Activated B cell treated with CpG ODN at 0.5 μM for 24 hours (primary cell): Measurements from ENCODE around the gene PELI3. TPM values are rescaled to one million over a fixed set of nuclear protein-coding genes. Genes with fewer than 3 reads are reported as not detected.

ENCODE experiments used
- ATAC-seq: fragments of 200-7000 bp; cut with Tn5 transposase; one replicate; pipeline ENCODE4 v1.10.0; 2021; ENCODE audit warnings: low read depth, mild to moderate bottlenecking, moderate library complexity
- CTCF ChIA-PET: fragments of 350-600 bp; sonication (Branson Sonifier 250); formaldehyde crosslinking; loops from one replicate; lab custom pipeline; 2021; ENCODE audit warnings: antibody characterized with exemption; lab: Charles Lee
- POLR2A ChIA-PET: fragments of 350-600 bp; sonication (Branson Sonifier 250); formaldehyde crosslinking; loops from one replicate; lab custom pipeline; 2021; ENCODE audit warnings: antibody characterized with exemption; lab: Charles Lee
- DNase-seq: peaks from one replicate; pipeline ENCODE4 v3.0.0; 2022
- H3K27ac Mint-ChIP-seq: one replicate; pipeline ENCODE4 v1.8.0; 2020; ENCODE audit warnings: mixed read lengths
- H3K27me3 Mint-ChIP-seq: one replicate; pipeline ENCODE4 v1.8.0; 2021; ENCODE audit warnings: mixed read lengths
- H3K36me3 Mint-ChIP-seq: one replicate; pipeline ENCODE4 v1.8.0; 2021; ENCODE audit warnings: low read depth, mixed read lengths
- H3K4me1 Mint-ChIP-seq: one replicate; pipeline ENCODE4 v1.8.0; 2021; ENCODE audit warnings: mixed read lengths
- H3K4me3 Mint-ChIP-seq: one replicate; pipeline ENCODE4 v1.8.0; 2020; ENCODE audit warnings: mild to moderate bottlenecking, mixed read lengths
- H3K9me3 Mint-ChIP-seq: one replicate; pipeline ENCODE4 v1.8.0; 2020; ENCODE audit warnings: mixed read lengths
- CTCF ChIP-seq: fragments of 200-600 bp; IDR thresholded peaks from one replicate; pipeline ENCODE4 v1.8.0; 2022; ENCODE audit warnings: antibody characterized with exemption, mild to moderate bottlenecking
- intact Hi-C: fragments of 100-400 bp; cut with micrococcal nuclease; formaldehyde crosslinking; loops from one replicate; pipeline ENCODE4 v1.15.1; 2024
- total RNA-seq: library from RNA; stranded (reverse); gene quantifications from 2 replicates; pipeline ENCODE4 v1.2.3, GENCODE V29; 2022

PELI3 gene
- total RNA-seq, 1 donor from 2014 or later, result 8.5 TPM

- DNase-seq, result no peak
- TF ChIP-seq CTCF, result no peak
Observed at GRCh38 chr11:66464916-66465315, 1.8 kb upstream of the PELI3 start.

DNA sequence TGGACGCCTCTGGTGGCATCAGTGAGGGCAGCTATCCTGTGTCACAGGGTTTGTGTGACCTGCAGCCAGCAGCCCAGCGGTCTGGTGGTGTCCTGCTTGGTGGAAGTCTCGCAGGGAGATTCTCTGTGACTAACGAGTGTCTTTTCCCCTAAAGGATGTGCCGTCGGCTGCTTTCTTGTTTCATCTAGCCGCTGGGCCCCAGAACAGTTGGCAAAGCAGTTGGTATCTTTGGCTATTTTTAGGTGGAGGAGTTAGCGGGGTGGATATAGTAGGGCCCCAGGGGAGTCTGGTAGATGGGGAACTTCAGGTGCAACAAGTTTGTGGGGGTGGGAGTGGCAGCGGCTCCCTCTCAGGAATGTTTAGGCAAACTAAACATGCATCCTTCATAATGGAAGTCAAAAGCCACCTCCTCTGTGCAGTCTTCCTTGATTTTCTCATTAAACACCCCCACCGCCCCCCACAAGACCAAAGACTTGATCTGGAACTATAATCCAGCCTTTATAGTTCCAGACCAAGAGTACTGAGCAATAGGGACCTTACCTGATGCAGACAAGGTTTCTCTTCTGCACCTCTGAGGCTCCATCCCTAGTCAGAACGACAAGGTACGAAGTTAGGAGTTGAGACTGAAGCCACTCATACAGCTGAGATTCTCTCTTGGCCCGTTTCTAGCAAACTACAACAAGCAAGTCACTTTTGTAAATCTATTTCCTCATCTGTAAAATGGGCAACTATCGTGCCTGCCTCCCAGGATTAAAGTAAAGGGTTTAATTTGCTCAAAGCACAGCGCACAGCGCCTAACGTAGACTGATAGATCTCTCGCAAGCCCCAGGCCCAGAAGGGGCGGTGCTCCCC lies 1.1 kb upstream of the PELI3 start:
- no peaks in the 10 kb centered on the region for H3K9me3 Mint-ChIP-seq
- H3K27me3 Mint-ChIP-seq, result no peaks in the 10 kb centered on the region
- peak overlapping the region; percentile 88 for H3K4me3 Mint-ChIP-seq
- H3K4me1 Mint-ChIP-seq, result peaks cover 43% of the 10 kb centered on the region
- TF ChIP-seq CTCF, result no peak
- ATAC-seq (no peak), DNase-seq (no peak)
- H3K36me3 Mint-ChIP-seq, result no peaks in the 10 kb centered on the region
- POLR2A ChIA-PET, result interaction anchor here (1.2 to 4.1 kb wide), 7 partner anchors 8 to 377 kb away, joined by 3 to 63 read pairs (median 13); partner anchors contain the start of genes BBS1, DPP3, MRPL11 and RBM4B
- intact Hi-C loops, result loop anchor here (1.0 to 5.0 kb wide), 8 partner anchors 8 to 176 kb away; partner anchors contain the start of genes BBS1, DPP3, NPAS4 and SLC29A2
- peak overlapping the region; percentile 84 for H3K27ac Mint-ChIP-seq
- CTCF ChIA-PET, result interaction anchor here (1.5 to 4.1 kb wide), 2 partner anchors 13 to 27 kb away, joined by 12 to 19 read pairs; partner anchors contain the start of genes DPP3 and MRPL11

More at GRCh38 chr11:66464916-66465315, 1.8 kb upstream of the PELI3 start:
- H3K27me3 Mint-ChIP-seq, result no peaks in the 10 kb centered on the region
- no peak for ATAC-seq
- intact Hi-C loops, result loop anchor here (5.0 kb wide), 1 partner anchor 93 kb away; the partner anchor contains the start of gene SLC29A2
- no peaks in the 10 kb centered on the region for H3K36me3 Mint-ChIP-seq
- peak overlapping the region; percentile 88 for H3K4me3 Mint-ChIP-seq
- no peaks in the 10 kb centered on the region for H3K9me3 Mint-ChIP-seq
- CTCF ChIA-PET, result interaction anchor here (4.1 kb wide), 1 partner anchor 14 kb away, joined by 19 read pairs; the partner anchor contains the start of gene DPP3
- peak overlapping the region; percentile 84 for H3K27ac Mint-ChIP-seq
- peaks cover 43% of the 10 kb centered on the region for H3K4me1 Mint-ChIP-seq
- POLR2A ChIA-PET, result interaction anchor here (3.7 to 4.1 kb wide), 2 partner anchors 15 to 26 kb away, joined by 40 to 63 read pairs; partner anchors contain the start of genes DPP3 and MRPL11

- POLR2A ChIA-PET, result interaction anchor here (0.6 to 4.1 kb wide), 16 partner anchors 9 to 389 kb away, joined by 3 to 63 read pairs (median 4); partner anchors contain the start of genes ACTN3, BBS1, DPP3 and MRPL11
- intact Hi-C loops, result loop anchor here (2.0 to 5.0 kb wide), 2 partner anchors 46 to 95 kb away; partner anchors contain the start of genes NPAS4 and SLC29A2
- no peak for DNase-seq
Observed at GRCh38 chr11:66467034-66467659, 442 bp downstream of the PELI3 start.

GRCh38 chr11:66467756-66468155 lies 1.1 kb downstream of the PELI3 start:
- CTCF ChIA-PET, result interaction anchor here (1.0 to 4.1 kb wide), 3 partner anchors 11 to 48 kb away, joined by 3 to 19 read pairs (median 4); partner anchors contain the start of genes DPP3 and MRPL11
- Mint-ChIP-seq H3K27ac (peak overlapping the region; percentile 68), H3K36me3 (peaks cover 2% of the 10 kb centered on the region), H3K4me1 (peaks cover 38% of the 10 kb centered on the region), H3K4me3 (peak overlapping the region; percentile 84), H3K27me3 (no peaks in the 10 kb centered on the region), H3K9me3 (no peaks in the 10 kb centered on the region)
- TF ChIP-seq CTCF, result no peak
- no peak for ATAC-seq
- intact Hi-C loops, result loop anchor here (2.0 to 5.0 kb wide), 2 partner anchors 47 to 95 kb away; partner anchors contain the start of genes NPAS4 and SLC29A2
- DNase-seq, result no peak
- POLR2A ChIA-PET, result interaction anchor here (3.7 to 4.1 kb wide), 2 partner anchors 12 to 29 kb away, joined by 40 to 63 read pairs; partner anchors contain the start of genes DPP3 and MRPL11

More at GRCh38 chr11:66467034-66467659, 442 bp downstream of the PELI3 start:
- no peaks in the 10 kb centered on the region for H3K36me3 Mint-ChIP-seq
- CTCF ChIA-PET, result interaction anchor here (1.0 to 4.1 kb wide), 4 partner anchors 12 to 208 kb away, joined by 3 to 19 read pairs (median 8); partner anchors contain the start of genes DPP3 and MRPL11
- H3K27me3 Mint-ChIP-seq, result no peaks in the 10 kb centered on the region
- peaks cover 41% of the 10 kb centered on the region for H3K4me1 Mint-ChIP-seq
- H3K27ac Mint-ChIP-seq, result peak overlapping the region; percentile 68
- peak; percentile 36 for ATAC-seq
- TF ChIP-seq CTCF, result no peak
- no peaks in the 10 kb centered on the region for H3K9me3 Mint-ChIP-seq
- H3K4me3 Mint-ChIP-seq, result peak overlapping the region; percentile 84
